Measurements from ENCODE around the gene PPP1R12B. TPM values are rescaled to one million over a fixed set of nuclear protein-coding genes. Genes with fewer than 3 reads are reported as not detected.
A peak's percentile ranks its signal among the peaks of the same experiment; 100 is the strongest.
"Not testable (repeated sequence)": the region's sequence is repeated elsewhere in the genome, so short reads cannot be mapped to it uniquely, and the experiment has no call there.

The PPP1R12B gene
- total RNA-seq, 1 donor from 2014 or later, result 18.2 TPM

GRCh38 chr1:202615501-202616354, 267.2 kb downstream of the PPP1R12B start:
- Mint-ChIP-seq H3K36me3 (ENCODE audit: low read depth) (no peaks in the 10 kb centered on the region), H3K27me3 (ENCODE audit: low read depth) (peaks cover 9% of the 10 kb centered on the region), H3K27ac (ENCODE audit: unreplicated experiment) (peak overlapping the region; percentile 97), H3K9me3 (ENCODE audit: low read depth) (peaks cover 4% of the 10 kb centered on the region), H3K4me1 (ENCODE audit: low read depth) (peaks cover 60% of the 10 kb centered on the region), H3K4me3 (ENCODE audit: unreplicated experiment) (peak overlapping the region; percentile 10)
- peak; percentile 17 for TF ChIP-seq CTCF (IDR thresholded peaks at IDR 0.05)
- DNase-seq (ENCODE audit: low spot score), result no peak

- Mint-ChIP-seq H3K27me3 (ENCODE audit: low read depth) (peaks cover 10% of the 10 kb centered on the region), H3K27ac (ENCODE audit: unreplicated experiment) (peak overlapping the region; percentile 97), H3K9me3 (ENCODE audit: low read depth) (peaks cover 4% of the 10 kb centered on the region), H3K4me3 (ENCODE audit: unreplicated experiment) (peak overlapping the region; percentile 10), H3K4me1 (ENCODE audit: low read depth) (peaks cover 60% of the 10 kb centered on the region), H3K36me3 (ENCODE audit: low read depth) (no peaks in the 10 kb centered on the region)
- TF ChIP-seq CTCF (IDR thresholded peaks at IDR 0.05), result no peak
- DNase-seq (ENCODE audit: low spot score), result no peak
Observed at GRCh38 chr1:202616355-202616915, 267.9 kb downstream of the PPP1R12B start.

GRCh38 chr1:202619012-202619411, 270.5 kb downstream of the PPP1R12B start:
- not testable (repeated sequence) for H3K36me3 Mint-ChIP-seq (ENCODE audit: low read depth); H3K9me3 Mint-ChIP-seq (ENCODE audit: low read depth); DNase-seq (ENCODE audit: low spot score); H3K4me3 Mint-ChIP-seq (ENCODE audit: unreplicated experiment); H3K27me3 Mint-ChIP-seq (ENCODE audit: low read depth)
- Mint-ChIP-seq H3K4me1 (ENCODE audit: low read depth) (peaks cover 57% of the 10 kb centered on the region), H3K27ac (ENCODE audit: unreplicated experiment) (peak overlapping the region; percentile 53)

GRCh38 chr1:202619505-202619904, 271.0 kb downstream of the PPP1R12B start:
- DNase-seq (ENCODE audit: low spot score), result no peak
- peaks cover 10% of the 10 kb centered on the region for H3K27me3 Mint-ChIP-seq (ENCODE audit: low read depth)
- H3K9me3 Mint-ChIP-seq (ENCODE audit: low read depth), result peaks cover 4% of the 10 kb centered on the region
- no peak overlapping the region for H3K4me3 Mint-ChIP-seq (ENCODE audit: unreplicated experiment)
- TF ChIP-seq CTCF (IDR thresholded peaks at IDR 0.05), result no peak
- H3K36me3 Mint-ChIP-seq (ENCODE audit: low read depth), result no peaks in the 10 kb centered on the region
- peaks cover 53% of the 10 kb centered on the region for H3K4me1 Mint-ChIP-seq (ENCODE audit: low read depth)
- no peak overlapping the region for H3K27ac Mint-ChIP-seq (ENCODE audit: unreplicated experiment)

- not testable (repeated sequence) for H3K4me3 Mint-ChIP-seq (ENCODE audit: unreplicated experiment); DNase-seq (ENCODE audit: low spot score); H3K9me3 Mint-ChIP-seq (ENCODE audit: low read depth); H3K36me3 Mint-ChIP-seq (ENCODE audit: low read depth); H3K27me3 Mint-ChIP-seq (ENCODE audit: low read depth); H3K27ac Mint-ChIP-seq (ENCODE audit: unreplicated experiment)
- H3K4me1 Mint-ChIP-seq (ENCODE audit: low read depth), result peaks cover 47% of the 10 kb centered on the region
Observed at GRCh38 chr1:202620036-202620435, 271.5 kb downstream of the PPP1R12B start.

- no peak for DNase-seq (ENCODE audit: low spot score)
- Mint-ChIP-seq H3K36me3 (ENCODE audit: low read depth) (no peaks in the 10 kb centered on the region), H3K27me3 (ENCODE audit: low read depth) (peaks cover 10% of the 10 kb centered on the region), H3K9me3 (ENCODE audit: low read depth) (peaks cover 4% of the 10 kb centered on the region), H3K4me3 (ENCODE audit: unreplicated experiment) (no peak overlapping the region), H3K4me1 (ENCODE audit: low read depth) (peaks cover 33% of the 10 kb centered on the region), H3K27ac (ENCODE audit: unreplicated experiment) (no peak overlapping the region)
- TF ChIP-seq CTCF (IDR thresholded peaks at IDR 0.05), result no peak
Observed at GRCh38 chr1:202621446-202621845, 272.9 kb downstream of the PPP1R12B start.

Measured in chondrocyte (in vitro differentiated cells).